HG03095 (cell line): ENCODE data around the gene PRIM1.
"Not testable (repeated sequence)": the region's sequence is repeated elsewhere in the genome, so short reads cannot be mapped to it uniquely, and the experiment has no call there.

Source experiments
- ATAC-seq: cut with Tn5 transposase; IDR thresholded peaks from one replicate; pipeline ENCODE4 v1.9.1; 2021; ENCODE audit warnings: moderate library complexity; ENCODE audit not compliant: unreplicated experiment

Gene PRIM1

DNA sequence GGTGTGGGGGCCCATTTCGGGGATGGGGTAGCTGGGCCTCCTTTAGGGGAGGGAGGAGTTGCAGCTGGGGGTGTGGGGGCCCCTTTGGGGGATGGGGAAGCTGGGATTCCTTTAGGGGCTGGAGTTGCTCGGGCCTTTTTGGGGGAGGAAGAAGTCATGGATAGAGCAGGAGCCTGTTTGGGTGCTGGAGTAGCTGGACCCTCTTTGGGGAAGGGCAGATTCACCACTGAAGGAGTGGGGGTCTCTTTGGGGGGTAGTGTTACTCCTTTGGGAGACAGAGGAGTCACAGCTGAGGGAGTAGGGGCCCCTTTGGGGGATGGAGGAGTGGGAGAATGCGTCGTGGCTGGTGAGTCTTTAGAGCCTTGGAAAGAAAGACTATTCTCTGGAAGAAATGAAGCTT lies 33.5 kb downstream of the PRIM1 start:
- no peak for ATAC-seq

DNA sequence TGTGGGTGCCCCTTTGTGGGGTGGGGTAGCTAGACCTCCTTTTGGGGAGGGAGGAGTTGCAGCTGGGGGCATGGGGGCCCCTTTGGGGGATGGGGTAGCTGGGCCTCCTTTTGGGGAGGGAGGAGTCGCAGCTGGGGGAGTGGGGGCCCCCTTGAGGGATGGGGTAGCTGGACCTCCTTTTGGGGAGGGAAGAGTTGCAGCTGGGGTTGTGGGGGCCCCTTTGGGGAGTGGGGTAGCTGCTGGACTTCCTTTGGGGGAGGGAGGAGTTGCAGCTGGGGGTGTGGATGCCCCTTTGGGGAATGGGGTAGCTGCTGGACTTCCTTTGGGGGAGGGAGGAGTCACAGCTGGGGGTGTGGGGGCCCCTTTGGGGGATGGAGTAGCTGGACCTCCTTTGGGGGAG lies 34.0 kb downstream of the PRIM1 start:
- ATAC-seq = no peak

DNA sequence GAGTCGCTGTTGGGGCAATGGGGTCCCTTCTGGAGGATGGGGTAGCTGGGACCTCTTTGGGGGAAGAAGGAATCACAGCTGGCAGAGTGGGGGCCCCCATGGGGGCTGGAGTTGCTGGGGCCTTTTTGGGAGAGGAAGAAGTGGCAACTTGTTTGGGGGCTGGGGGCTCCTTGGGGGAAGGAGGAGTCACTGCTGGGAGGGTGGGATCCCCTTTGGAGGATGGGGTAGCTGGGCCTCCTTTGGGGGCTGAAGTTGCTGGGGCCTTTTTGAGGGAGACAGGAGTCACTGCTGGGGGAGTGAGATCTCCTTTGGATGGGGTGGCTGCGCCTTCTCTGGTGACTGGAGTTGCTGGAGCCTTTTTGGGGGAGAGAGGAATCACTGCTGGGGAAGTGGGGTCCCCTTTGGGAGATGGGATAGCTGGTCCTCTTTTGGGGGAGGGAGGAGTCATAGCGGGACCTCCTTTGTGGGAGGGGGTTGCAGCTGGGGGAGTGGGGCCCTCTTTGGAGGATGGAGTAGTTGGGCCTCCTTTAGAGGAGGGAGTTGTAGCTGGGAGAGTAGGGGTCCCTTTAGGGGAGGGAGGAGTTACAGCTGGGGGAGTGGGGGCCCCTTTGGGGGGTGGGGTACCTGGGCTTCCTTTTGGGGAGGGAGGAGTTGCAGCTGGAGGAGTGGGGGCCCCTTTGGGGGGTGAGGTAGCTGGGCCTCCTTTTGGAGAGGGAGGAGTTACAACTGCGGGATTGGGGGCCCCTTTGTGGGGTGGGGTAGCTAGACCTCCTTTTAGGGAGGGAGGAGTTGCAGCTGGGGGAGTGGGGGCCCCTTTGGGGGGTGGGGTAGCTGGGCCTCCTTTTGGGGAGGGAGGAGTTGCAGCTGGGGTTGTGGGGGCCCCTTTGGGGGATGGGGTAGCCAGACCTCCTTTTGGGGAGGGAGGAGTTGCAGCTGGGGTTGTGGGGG lies 34.9 kb downstream of the PRIM1 start:
- no peak for ATAC-seq

DNA sequence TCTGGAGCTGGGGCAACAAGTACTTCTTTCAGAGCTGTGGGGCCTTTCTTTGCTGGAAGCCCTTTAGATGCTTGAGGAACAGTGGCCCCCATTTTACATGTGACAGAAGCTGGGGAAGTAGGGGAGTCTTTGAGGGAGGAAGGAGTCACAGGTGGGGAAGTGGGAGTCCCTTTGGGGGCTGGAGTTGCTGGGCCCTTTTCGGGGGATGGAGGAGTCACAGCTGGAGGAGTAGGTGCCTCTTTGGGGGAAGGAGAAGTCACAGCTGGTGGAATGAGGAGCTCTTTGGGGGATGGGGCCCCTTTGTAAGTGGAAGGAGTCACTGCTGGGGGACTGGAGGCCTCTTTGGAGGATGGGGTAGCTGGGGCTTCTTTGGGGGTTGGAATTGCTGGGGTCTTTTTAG lies 35.7 kb downstream of the PRIM1 start:
- ATAC-seq = no peak

DNA sequence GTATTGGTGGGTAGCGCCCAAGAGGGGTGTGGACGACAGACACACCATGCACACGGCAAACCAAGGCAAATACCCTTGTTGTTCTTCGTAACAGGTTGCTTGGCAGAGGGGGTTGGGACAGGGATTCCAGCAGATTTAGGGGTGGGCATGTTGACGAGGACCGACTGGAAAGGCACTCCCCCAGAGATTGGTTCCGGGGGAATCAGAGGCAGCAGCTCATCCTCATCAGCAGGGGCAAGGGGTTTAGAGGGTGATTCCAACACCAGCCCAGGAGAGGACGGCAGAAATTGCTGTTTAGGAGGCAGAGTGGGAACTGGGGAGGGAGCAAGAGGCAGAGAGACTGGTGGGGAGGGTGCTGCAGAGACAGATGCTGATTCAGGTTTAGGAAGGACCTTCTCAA lies 36.3 kb downstream of the PRIM1 start:
- no peak for ATAC-seq

DNA sequence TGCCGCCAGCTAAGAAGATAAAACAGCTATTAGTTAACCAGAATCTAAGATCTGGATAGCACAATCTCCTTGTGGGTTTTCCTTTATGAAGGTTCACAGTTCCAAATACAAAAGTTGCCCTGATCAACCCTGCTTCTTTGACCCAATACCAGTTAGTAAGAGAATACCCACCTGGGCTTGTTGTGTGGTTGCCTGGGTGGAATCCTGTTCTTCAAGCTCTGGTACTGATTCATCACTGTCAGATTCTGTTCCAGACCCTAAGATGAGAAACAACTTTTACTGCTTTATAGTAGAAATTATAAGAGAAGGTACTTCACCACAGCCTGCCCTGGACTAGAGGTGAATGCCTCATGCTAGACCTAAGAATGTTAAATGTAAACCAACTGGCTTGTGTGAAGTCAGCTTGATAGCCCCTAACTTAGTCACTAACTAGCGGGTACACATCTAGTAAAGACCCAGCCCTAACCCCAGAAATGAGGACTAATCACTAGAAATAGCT lies 37.6 kb downstream of the PRIM1 start:
- no peak for ATAC-seq

DNA sequence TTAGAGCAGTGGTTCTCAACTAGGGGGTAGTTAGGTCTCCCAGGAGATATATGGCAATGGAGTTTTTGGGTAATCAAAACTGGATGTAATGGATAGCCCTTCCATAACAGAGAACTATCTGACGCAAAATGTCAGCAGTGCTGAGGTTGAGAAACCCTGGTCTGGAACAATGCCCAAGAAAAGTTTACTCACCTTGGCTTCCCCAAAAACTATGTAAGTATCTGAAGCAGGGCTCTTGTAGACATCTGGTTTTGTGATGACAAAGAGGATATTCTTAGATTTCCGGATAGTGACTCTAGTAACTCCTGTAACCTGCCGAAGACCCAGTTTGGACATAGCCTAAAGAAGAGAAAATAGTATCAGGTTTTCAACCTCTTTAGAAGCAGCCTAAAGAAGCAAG lies 38.8 kb downstream of the PRIM1 start:
- no peak for ATAC-seq

DNA sequence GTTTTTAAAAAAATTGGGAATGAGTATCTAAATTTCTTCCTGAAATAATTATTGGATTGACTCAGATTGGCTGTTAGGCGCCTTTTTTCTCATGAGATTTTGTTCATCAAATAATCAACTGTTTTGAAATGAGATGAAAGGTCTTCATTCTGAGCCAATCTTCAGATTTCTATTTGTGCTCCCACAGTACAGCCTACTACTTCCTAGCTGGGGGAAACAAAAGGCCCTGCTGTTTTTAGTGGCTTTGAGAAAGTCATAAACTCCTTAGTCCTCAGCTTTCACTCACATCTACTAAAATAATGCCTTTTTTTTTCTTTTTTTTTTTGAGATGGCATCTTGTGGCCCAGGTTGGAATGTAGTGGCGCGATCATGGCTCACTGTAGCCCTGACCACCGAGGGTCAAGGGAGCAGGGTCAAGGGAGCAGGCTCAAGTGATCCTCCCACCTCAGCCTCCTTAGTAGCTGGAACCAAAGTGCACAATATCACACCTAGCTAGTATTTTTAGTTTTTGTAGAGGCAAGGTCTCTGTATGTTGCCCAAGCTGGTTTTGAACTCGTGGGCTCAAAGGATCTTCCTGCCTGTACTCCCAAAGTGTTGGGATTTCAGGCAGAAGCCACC lies 42.3 kb downstream of the PRIM1 start:
- no peak for ATAC-seq

DNA sequence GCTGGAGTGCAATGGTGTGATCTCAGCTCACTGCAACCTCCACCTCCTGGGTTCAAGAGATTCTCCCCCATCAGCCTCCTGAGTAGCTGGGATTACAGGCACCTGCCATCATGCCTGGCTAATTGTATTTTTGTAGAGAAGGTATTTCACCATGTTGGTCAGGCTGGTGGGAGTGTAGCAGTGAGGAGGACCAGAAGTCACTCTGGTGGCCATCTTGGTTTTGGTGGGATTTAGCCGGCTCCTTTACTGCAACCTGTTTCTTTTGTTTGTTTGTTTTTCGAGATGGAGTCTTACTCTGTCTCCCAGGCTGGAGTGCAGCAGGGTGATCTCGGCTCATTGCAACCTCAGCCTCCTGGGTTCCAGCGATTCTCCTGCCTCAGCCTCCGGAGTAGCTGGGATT lies 47.6 kb downstream of the PRIM1 start:
- ATAC-seq = not testable (repeated sequence)

DNA sequence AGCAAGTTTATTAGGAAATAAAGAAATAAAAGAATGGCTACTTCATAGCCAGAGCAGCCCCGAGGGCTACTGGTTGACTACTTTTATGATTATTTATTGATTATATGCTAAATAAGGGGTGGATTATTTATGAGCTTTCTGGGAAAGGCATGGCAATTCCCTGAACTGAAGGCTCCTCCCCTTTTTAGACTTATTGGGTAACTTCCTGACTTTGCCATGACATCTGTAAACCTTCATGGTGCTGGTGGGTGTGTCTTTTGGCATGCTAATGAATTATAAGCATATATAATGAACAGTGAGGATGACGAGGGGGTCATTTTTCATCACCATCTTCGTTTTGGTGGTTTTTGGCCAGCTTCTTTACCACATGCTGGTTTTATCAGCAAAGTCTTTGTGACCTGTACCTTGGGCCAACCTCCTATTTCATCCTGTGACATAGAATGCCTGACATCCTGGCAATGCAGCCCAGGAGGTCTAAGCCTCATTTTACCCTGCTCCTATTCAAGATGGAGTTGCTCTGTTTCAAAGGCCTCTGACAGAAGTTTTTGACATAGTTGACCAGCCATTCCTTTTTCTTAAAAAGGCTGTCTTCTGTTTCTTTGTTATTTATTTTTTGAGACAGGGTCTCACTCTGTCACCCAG lies 53.0 kb downstream of the PRIM1 start:
- ATAC-seq = no peak

DNA sequence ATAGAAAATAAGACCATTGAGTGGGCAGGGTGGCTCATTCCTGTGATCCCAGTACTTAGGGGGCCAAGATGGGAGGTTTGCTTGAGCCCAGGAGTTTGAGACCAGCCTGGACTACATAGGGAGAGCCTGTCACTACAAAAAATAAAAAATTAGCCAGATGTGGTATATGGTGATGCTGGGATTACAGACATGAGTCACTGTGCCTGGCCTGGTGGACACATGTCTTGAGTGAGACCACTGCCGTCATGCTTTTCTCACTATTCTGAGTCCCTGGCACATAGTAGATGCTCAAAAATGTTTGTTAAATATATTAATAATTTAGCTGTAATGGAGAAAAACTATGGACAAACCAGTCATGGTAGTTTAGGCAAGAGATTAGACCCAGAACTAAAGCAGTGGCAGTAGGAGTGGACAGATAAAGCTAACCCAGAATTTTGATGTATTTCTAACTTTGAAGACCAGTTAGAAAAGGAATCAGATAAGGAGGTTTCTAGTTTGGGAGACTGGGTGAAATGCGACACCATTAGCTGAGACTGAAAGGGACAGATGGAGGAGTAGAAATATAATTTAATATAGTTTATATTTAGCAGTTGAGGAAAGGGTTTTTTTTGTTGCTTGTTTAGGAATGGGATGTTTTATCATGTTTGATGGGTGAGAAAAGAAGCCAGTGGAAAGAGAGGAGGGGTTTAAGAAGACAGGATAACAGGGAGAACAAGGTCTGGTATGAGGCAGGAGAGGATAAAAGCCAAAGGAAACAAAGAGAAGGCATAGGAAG lies 56.6 kb downstream of the PRIM1 start:
- no peak for ATAC-seq

DNA sequence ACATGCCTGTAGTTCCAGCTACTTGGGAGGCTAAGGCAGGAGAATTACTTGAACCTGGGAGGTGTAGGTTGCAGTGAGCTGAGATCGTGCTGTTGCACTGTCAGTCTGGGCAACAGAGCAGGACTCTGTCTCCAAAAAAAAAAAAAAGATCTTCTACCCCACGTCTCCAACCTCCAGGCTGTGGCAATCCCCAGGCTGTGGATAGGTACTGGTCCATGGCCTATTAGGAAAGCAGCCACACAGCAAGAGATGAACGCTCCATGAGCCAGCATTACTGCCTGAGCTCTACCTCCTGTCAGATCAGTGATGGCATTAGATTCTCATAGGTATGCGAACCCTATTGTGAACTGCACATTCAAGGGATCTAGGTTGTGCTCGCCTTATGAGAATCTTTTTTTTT lies 58.0 kb downstream of the PRIM1 start:
- ATAC-seq = no peak

DNA sequence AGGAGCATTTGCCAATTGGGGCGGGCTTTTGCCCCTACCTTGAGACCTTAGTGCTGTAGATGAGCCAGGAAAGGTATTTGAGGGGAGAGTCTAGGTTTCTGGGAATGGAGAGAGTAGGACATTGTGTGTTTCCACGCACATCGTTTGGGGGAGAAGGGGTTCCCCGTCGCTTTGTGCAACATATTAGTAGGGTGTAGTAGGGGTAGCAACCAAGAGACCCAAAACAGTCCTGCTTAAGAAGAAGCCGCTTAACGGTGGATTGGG lies 63.3 kb downstream of the PRIM1 start:
- ATAC-seq = no peak

DNA sequence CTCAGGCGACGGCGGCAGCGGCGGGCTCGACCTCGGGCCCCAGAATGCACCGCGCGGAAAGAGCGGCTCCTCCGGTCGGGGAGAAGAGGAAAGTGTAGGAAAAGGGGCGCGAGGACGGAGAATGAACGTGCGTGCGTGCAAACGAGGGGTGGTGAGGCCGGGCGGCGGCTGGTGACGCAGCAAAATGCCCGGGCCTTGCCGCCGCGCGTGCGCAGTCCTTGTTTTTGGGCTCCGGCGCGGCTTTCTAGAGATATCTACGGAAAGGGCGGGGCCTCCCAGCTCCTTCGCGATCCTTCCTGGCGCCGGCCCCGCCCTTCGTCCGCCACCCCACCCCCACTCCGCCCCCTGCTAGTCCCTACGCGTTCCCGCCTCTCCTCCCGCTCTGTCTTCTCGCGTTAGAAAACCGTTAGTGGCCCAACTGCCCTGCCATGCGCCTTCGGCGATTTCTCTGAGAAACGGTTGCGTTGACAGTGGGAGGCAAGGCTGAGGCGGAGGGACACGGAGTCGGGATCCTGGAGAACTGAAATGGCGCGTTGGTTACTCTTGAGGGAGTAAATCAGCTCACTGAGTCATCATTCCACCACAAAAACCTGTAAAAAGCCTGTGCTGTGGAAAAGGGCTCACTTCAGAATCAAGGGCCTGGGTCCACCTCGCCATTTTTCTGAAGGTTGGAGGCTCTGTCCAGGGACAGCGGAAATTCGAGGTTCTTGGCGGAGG lies 63.8 kb downstream of the PRIM1 start, which contains the start of gene PTGES3:
TSS of gene PTGES3 (minus strand) at position 156 of the 717 bp plus-strand sequence. CDS start 285 bp downstream, outside the sequence.
- ATAC-seq = peak; percentile 53

DNA sequence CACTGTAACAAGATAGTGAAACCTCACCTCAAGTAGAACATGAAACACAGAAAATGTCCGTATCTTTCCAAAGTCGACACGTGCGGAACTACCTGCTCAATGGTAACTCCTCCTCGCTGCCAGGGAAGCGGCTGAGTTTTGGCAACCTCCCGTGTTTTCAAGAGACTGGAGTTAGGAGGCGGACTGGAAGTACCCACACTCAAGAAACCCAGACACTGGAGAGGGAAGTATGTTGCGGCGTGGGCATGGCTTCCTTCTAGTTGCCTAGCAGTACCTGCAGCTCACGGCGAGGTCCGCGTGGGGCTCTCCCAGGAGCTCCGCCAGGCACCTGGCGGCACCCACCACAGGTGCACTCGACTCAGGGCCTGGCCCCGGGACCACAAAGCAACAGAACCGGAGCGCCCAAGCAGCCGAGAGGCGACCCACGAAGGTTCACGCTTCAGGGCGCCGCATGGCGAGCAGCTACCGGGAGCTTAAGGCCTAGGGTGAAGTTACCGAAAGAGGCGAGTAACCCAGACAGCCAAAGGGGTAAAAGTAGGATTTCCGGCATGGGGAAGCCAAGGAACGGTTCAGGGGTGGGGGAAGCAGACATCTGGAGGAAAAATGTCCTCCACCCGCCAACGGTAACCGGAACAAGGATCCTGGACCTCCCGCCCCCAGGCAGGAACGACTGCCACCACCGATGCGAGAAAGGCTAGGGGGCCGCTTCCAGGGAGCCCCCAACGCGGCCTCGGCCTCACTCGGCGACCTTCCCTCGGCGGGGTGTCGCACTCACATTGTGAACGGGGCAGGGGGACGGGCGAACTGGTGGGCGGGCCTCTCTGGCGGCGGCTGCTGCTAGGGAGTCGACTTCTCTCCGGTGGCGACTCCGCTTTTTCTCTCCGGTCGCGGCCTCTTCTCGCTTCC lies 64.6 kb downstream of the PRIM1 start:
- peak; percentile 4 for ATAC-seq

DNA sequence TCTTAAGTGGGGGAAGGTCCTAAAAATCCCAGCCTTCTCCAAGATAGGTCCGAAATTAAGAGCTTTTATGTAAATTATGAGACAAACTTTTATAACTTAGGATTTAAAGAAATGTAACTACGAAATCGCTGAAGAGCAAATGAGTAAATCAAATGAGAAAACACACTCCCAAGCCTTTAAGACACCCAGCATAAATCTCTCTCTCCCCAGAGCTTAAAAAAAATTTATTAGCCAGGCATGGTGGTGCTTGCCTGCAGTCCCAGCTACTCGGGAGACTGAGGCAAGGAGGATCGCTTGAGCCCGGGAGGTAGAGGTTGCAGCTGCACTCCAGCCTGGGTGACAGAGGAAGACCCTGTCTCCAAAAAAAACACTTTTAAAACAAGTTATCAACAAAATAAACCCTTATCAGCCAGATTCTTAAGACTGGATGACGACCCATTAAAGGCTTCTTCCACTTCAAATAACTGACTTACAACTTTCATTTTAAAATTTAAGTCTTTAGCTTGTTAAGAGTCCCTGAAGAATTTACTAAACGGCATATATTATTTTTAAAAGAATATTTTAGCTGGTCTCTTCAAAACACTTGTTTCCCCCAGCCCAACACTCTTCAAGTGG lies 67.3 kb downstream of the PRIM1 start:
- ATAC-seq = no peak

DNA sequence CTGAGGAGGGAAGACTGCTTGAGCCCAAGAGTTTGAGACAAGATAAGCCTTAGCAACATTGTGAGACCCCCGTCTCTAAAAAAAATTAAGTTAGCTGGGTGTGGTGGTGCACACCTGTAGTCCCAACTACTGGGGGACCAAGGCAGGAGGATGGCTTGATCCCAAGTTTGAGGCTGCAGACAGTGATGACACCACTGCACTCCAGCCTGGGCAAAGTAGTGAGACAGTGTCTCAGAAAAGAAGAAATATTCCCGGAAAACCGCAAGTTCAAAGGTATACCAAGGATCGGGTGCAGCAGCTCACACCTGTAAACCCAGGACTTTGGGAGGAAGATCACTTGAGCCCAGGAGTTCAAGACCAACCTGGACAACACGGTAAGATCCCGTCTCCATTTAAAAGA lies 69.8 kb downstream of the PRIM1 start:
- no peak for ATAC-seq
